Subcutaneous adipose tissue (tissue), 4 donors: ENCODE results near the gene CPNE4. TPM values are rescaled to one million over a fixed set of nuclear protein-coding genes. Genes with fewer than 3 reads are reported as not detected.

Experiments
- total RNA-seq, 4 donors: library from RNA; depleted of rRNA; stranded (reverse); fragments of >200 nt; gene quantifications; one replicate each; pipeline ENCODE4 v1.1.0, GENCODE V29; 2016
- TF ChIP-seq, protein P1 (sequence below): fragments of 450-650 bp; IDR thresholded peaks from one replicate; pipeline ENCODE4 v1.5.1; 2016; ENCODE audit warnings: low read depth, mild to moderate bottlenecking, control low read depth, antibody characterized with exemption, moderate library complexity

Gene CPNE4
- total RNA-seq, 4 donors from 2014 or later, result not detected

GRCh38 chr3:131903988-131904415 is 130.8 kb downstream of the CPNE4 start:
- TF ChIP-seq, protein P1, sequence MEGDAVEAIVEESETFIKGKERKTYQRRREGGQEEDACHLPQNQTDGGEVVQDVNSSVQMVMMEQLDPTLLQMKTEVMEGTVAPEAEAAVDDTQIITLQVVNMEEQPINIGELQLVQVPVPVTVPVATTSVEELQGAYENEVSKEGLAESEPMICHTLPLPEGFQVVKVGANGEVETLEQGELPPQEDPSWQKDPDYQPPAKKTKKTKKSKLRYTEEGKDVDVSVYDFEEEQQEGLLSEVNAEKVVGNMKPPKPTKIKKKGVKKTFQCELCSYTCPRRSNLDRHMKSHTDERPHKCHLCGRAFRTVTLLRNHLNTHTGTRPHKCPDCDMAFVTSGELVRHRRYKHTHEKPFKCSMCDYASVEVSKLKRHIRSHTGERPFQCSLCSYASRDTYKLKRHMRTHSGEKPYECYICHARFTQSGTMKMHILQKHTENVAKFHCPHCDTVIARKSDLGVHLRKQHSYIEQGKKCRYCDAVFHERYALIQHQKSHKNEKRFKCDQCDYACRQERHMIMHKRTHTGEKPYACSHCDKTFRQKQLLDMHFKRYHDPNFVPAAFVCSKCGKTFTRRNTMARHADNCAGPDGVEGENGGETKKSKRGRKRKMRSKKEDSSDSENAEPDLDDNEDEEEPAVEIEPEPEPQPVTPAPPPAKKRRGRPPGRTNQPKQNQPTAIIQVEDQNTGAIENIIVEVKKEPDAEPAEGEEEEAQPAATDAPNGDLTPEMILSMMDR, result no peak

- TF ChIP-seq, protein P1, result no peak
Measured at GRCh38 chr3:131901686-131902085, 133.1 kb downstream of the CPNE4 start.

DNA sequence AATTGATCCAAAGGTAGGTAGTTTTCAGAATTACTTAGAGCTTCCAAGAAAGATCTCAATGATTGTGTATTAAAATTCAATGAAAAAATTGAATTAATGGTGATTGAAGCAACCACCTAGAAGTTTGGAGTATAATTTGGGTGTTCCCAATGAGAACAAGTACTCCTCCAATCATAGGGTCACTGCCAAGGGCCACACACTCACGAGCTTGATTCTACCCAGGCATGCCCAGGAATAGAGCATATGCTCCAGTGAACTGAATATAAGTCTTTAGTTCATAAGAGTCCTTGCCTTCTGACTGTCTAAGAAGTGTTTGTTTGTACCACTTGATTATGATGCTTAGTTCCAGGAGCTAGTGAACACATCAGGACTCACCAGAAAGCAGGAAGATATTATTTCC is 133.9 kb downstream of the CPNE4 start:
- TF ChIP-seq, protein P1, result no peak

- TF ChIP-seq, protein P1, result no peak
Measured at GRCh38 chr3:131899021-131899420, 135.8 kb downstream of the CPNE4 start.

DNA sequence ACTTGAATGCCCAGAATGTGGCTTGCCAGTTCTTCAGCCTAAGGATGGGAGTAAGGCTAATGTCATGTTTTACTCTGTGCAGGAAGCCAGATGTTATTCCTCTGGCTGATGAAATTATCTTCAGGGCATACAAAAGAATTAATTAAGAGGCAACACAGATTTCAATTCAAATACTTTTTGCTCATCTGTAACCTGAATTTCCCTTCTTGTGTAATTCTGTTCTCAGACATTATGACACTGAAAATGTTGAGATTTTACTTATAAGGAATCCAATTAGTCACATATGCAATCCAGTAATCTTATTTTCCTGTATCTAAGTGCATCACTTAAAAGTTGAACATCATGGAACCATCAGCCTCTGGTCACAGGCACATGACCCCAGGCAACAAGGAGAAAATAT is 136.5 kb downstream of the CPNE4 start:
- TF ChIP-seq, protein P1, result no peak

DNA sequence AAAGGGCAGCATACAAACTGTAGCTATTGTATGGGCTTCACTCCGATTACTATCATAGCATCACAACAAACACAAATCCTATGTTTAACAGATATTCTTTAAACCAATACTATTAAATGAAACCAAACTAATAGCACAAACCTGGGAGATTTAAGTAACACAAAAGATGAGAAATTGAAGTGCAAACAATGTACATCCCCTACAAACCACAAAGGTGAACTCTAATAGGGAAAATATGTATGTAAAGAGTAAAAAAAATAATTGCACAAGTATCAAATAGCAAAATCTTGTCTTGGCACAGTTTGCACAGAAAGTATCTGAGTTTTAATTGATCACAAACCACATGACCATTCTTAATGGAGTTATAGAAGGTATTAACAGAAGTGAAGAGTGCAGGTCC is 138.5 kb downstream of the CPNE4 start:
- TF ChIP-seq, protein P1, result no peak

- TF ChIP-seq, protein P1, result no peak
Measured at GRCh38 chr3:131895766-131896165, 139.0 kb downstream of the CPNE4 start.
